Fibroblast of villous mesenchyme (primary cell): Measurements from ENCODE around the gene TBX20. TPM values are rescaled to one million over a fixed set of nuclear protein-coding genes. Genes with fewer than 3 reads are reported as not detected.
A peak's percentile ranks its signal among the peaks of the same experiment; 100 is the strongest.
"Not testable (repeated sequence)": the region's sequence is repeated elsewhere in the genome, so short reads cannot be mapped to it uniquely, and the experiment has no call there.

Experiments used
- DNase-seq: peaks from one replicate; pipeline ENCODE4 v3.0.0-alpha.2; 2010; ENCODE audit warnings: low read depth
- H3K4me3 ChIP-seq: 2 replicates; pipeline ENCODE4 v1.5.1; 2011; ENCODE audit warnings: low read depth, mild to moderate bottlenecking, low read length
- total RNA-seq: library from RNA; depleted of rRNA; stranded (reverse); fragments of >200 nt; gene quantifications from 2 replicates; pipeline ENCODE4 v1.2.3, GENCODE V29; 2012
- TF ChIP-seq, protein P1 (sequence below): IDR thresholded peaks from 2 replicates; pipeline ENCODE4 v1.5.1; 2012; ENCODE audit warnings: low read depth, mild to moderate bottlenecking, low read length; ENCODE audit not compliant: insufficient read depth

TBX20 gene
- total RNA-seq, 1 donor, result 1.3 TPM

DNA sequence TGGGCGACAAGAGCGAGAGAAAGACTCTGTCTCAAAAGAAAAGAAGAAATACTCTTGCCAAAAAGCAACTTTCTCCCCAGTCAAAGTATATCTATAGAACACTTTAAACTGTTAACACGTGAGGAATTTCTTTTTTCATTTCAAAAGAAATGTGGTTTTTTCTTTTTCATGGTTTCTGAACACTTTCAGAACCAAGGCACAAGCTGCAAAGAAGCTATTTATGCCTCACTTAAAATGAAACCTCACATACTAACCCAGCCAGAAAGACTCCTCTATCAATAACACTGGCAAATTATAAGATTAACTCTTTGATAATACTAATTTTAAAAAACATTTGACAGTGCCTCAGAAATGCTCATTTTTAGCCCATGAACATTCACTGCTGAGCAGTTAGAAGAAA lies 20.9 kb downstream of the TBX20 start:
- DNase-seq, result no peak
- TF ChIP-seq, protein P1, sequence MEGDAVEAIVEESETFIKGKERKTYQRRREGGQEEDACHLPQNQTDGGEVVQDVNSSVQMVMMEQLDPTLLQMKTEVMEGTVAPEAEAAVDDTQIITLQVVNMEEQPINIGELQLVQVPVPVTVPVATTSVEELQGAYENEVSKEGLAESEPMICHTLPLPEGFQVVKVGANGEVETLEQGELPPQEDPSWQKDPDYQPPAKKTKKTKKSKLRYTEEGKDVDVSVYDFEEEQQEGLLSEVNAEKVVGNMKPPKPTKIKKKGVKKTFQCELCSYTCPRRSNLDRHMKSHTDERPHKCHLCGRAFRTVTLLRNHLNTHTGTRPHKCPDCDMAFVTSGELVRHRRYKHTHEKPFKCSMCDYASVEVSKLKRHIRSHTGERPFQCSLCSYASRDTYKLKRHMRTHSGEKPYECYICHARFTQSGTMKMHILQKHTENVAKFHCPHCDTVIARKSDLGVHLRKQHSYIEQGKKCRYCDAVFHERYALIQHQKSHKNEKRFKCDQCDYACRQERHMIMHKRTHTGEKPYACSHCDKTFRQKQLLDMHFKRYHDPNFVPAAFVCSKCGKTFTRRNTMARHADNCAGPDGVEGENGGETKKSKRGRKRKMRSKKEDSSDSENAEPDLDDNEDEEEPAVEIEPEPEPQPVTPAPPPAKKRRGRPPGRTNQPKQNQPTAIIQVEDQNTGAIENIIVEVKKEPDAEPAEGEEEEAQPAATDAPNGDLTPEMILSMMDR, result no peak
- no peak overlapping the region for H3K4me3 ChIP-seq

GRCh38 chr7:35231221-35231620 lies 22.7 kb downstream of the TBX20 start:
- not testable (repeated sequence) for DNase-seq, H3K4me3 ChIP-seq

- DNase-seq, H3K4me3 ChIP-seq: not testable (repeated sequence)
Measured at GRCh38 chr7:35229116-35229780, 24.7 kb downstream of the TBX20 start.

GRCh38 chr7:35228496-35229051 lies 25.3 kb downstream of the TBX20 start:
- DNase-seq, H3K4me3 ChIP-seq: not testable (repeated sequence)

DNA sequence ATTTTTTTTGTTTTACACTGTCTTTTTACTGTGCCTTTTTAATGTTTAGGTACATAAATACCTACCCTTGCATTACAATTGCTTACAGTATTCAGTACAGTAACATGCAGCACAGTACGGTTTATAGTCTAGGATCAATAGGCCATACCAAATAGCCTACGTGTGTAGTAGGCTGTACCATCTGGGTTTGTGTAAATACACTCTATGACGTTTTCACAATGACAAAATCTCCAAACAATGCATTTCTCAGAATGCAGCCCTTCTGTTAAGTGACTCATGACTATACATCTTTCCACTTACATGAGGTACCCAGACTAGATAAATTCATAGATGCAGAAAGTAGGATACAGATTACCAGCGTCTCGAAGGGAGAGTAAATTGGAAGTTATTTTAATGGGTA lies 26.5 kb downstream of the TBX20 start:
- not testable (repeated sequence) for H3K4me3 ChIP-seq, DNase-seq

DNA sequence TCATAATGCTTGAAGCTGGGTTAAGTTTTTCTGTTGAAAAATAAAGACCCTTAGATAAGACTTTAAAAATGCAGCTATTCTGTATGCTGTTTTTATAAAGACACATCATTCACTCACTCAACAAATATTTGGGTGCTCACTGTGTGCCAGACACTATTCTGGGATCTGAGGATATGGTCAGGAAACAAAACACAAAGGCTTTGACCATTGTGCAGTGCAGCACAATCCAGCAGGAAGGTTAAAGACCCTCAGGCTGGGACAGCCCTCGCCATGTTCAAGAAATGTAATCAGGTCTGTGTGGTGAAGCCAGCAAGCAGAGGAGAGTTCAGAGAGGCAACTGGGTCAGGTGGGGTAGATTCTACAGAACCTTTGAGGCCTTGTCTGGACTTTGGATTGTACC lies 31.5 kb downstream of the TBX20 start:
- H3K4me3 ChIP-seq, DNase-seq: not testable (repeated sequence)

DNA sequence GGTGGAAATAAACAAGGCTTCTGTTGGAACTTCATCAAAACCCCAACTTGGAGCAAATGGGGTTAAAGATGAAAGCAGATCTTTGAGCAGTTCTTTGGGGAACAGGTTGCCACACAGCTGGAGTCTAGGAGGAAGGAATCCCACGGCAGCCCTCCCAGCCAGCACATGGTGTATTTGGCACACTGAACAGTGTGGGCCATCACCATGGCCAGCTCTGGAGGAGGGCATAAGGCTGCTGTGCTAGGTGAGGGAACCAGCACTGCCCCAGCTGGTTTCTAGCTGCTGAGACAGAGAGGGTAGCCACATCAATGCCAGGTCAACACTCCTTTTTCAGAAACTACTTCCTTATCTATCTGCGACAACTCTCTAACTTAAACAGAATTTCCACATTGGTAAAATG lies 33.7 kb downstream of the TBX20 start:
- DNase-seq, H3K4me3 ChIP-seq: not testable (repeated sequence)

GRCh38 chr7:35216033-35216432 lies 37.9 kb downstream of the TBX20 start:
- not testable (repeated sequence) for H3K4me3 ChIP-seq

DNA sequence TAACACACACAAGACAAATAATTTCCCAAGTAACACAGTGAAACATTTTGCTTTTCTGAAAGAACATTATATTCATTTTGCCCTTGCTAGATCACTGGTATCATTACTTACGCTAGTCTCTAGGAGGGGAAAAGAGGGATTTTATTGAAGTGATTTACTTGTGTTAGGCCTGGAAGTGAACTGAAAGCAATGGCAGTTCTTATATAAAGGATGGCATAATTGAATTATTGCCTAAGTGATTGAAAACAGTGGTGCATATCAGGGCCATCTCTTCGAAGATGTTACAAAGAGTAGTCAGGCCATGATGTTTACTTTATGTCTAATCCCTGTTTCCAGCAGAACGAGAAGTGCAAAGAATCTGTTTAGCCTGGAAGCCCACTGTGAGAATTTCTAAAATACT lies 38.8 kb downstream of the TBX20 start:
- peak; percentile 5 for DNase-seq
- not testable (repeated sequence) for H3K4me3 ChIP-seq

More at GRCh38 chr7:35216033-35216432, 37.9 kb downstream of the TBX20 start:
- peak; percentile 2 for DNase-seq

- not testable (repeated sequence) for H3K4me3 ChIP-seq, DNase-seq
Measured at GRCh38 chr7:35206924-35207323, 47.0 kb downstream of the TBX20 start.

DNA sequence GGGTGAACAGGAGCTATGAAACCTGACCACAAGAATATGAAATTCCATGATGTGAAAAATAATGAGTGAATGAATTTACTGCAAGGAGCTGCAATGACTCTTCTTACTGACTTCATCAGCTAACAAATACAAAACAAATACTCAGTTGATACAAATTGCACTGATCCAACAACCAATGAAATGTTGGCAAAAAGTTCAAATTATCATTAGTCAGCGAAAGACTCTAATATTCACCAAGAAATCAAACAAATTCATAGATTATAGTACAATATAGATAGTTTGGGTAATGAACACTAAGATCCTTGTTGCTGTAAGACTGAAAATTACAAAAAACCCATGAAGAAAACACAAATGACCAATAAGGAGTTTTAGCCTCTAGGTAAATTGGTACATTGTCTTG lies 49.0 kb downstream of the TBX20 start:
- DNase-seq, H3K4me3 ChIP-seq: not testable (repeated sequence)

DNA sequence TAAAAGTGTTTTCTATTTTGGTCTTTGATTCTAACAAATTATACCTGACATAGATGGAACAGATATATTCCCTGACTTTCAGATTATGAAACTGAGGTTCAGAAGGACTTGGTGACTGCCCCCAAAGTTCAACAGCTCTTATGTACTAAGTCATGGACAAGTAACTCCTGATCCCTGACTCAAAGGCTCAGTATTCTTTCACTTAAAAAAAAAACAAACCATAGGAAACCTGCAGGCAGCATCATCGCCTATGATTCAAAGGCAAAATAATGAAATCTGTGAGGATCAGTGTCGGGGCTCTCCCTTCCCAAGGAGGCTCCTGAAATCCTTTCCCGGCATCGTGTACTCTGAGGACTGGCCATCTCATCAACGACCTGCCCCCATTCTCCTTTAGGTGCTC lies 49.9 kb downstream of the TBX20 start:
- H3K4me3 ChIP-seq, DNase-seq: not testable (repeated sequence)

GRCh38 chr7:35202353-35202752 lies 51.5 kb downstream of the TBX20 start:
- H3K4me3 ChIP-seq, DNase-seq: not testable (repeated sequence)

DNA sequence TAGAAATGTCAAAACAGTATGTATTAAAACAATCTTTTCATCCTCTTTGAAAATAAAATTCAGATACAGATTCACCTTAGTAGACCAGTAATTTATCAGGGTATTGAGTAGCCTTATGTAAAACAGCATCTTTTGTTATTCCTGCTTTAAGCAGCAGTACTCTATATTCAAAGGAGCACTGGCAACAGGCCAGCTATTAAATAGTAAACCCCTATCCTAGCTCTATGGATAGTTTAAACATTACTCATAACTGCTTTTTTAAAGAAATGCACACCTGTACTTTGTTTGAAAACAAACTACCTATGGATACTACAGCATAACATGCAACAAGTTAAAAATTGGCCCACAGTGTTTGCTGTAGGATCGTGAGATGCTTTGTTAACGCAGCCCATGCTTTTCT lies 53.7 kb downstream of the TBX20 start:
- H3K4me3 ChIP-seq, result not testable (repeated sequence)

DNA sequence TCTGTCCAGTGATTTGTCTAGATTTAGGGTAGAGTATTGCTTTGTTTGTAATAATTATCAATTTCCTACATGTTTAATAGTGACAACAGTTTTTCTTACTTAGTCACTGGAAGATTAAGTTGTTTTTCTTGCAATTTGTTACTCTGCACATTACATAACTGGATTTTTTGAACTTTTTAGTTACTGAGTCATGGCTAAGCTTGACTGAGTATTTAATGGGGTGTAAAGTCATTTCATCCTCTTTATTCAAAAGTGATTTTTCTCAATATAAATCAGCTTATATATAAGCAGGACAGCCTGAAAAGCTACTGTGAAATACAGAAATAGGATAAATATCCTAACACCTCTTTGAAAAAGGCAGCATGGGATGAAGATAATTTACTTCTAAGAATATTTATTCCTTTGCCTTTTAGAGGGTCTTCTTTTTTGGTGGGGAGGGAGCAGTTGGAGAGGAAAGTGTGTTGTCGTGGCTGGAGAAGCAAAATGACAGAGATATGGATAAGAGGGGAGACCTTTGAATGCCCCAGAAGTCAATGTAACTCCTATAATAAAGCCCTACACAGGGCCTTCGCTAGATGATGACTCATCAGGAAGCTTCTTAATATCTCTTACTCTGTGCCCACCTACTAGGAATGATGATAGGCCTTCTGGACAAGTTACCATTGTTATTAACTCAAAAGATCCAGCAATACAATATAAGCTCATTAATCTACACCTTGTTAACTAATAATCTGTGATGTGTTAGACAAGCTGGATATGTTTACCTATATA lies 55.3 kb downstream of the TBX20 start:
- peak; percentile 58 for DNase-seq

More for the DNA sequence above, 53.7 kb downstream of the TBX20 start:
- not testable (repeated sequence) for DNase-seq

DNA sequence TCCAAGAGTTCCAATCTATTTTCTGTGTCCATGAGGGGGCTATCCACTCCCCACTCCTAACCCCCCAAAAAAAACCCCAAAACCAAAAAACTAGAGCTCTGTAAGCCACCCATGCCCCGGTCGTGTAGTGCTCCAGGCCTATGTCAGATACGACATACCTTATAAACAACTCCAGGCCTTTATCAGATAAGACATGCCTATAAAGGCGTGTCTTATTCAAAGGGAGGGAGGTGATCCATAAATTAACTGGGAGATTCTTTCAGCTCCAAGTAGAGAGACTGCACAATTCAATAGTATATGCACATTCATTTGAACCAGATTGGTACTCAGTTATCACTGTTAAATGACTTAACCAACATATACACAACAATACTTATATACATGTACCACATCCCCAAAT lies 62.3 kb downstream of the TBX20 start:
- DNase-seq, H3K4me3 ChIP-seq: not testable (repeated sequence)

More for the DNA sequence above, 55.3 kb downstream of the TBX20 start:
- H3K4me3 ChIP-seq, result not testable (repeated sequence)

GRCh38 chr7:35190146-35190773 lies 63.6 kb downstream of the TBX20 start:
- not testable (repeated sequence) for DNase-seq

GRCh38 chr7:35186751-35187150 lies 67.1 kb downstream of the TBX20 start:
- peak; percentile 4 for DNase-seq
- peak overlapping the region; percentile 37 for H3K4me3 ChIP-seq

More at GRCh38 chr7:35190146-35190773, 63.6 kb downstream of the TBX20 start:
- not testable (repeated sequence) for H3K4me3 ChIP-seq
